H7 (cell line): ENCODE results near the gene S100Z. TPM values are rescaled to one million over a fixed set of nuclear protein-coding genes. Genes with fewer than 3 reads are reported as not detected.
"Not testable (repeated sequence)": the region's sequence is repeated elsewhere in the genome, so short reads cannot be mapped to it uniquely, and the experiment has no call there.

Source experiments
- DNase-seq: peaks from one replicate; pipeline ENCODE4 v3.0.0; 2012
- H3K27me3 ChIP-seq: 2 replicates; pipeline ENCODE4 v1.6.0; 2011; ENCODE audit warnings: mild to moderate bottlenecking, low read length; ENCODE audit not compliant: control insufficient read depth, insufficient read depth
- H3K36me3 ChIP-seq: replicated peaks from 2 replicates; pipeline ENCODE4 v1.5.1; 2011; ENCODE audit warnings: low read length; ENCODE audit not compliant: control insufficient read depth, insufficient read depth
- H3K4me3 ChIP-seq: 2 replicates; pipeline ENCODE4 v1.5.1; 2011; ENCODE audit warnings: low read depth, mild to moderate bottlenecking, control low read depth, low read length, moderate library complexity; ENCODE audit not compliant: insufficient read depth
- total RNA-seq: library from RNA; depleted of rRNA; stranded (reverse); fragments of >200 nt; shearing (Covaris generic); gene quantifications from 2 replicates; pipeline ENCODE4 v1.2.3, GENCODE V29; 2014

S100Z gene
- total RNA-seq, 1 experiment from 2014 or later, result 1.6 TPM

DNA sequence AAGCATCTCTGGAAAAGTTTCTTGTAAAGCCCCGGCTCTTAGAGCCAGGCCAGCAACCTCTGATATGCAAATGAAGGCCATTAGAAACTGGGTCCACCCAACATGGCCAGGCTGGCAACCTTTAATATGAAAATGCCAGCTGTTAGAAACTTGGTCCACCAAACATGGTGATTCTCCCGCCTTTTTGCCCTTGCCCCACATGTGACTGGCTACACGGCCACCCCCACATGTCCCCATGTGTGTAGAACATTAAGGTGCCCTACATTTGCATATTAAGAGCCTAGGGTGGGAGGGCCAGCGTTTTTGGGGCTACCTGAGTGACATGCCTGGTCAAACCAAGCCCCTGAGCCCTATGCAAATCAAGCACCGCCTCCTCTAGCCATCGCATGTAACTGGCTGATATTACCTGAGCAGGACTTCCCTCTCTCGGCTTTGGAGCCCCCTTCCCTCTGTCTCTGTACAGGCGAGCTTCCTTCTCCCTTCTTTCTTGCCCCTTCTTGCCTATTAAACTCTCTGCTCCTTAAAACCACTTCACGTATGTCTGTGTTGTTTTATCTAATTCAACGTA is 39.0 kb downstream of the S100Z start:
- no peaks in the 10 kb centered on the region for H3K27me3 ChIP-seq
- no peak for DNase-seq
- no peaks in the 10 kb centered on the region for H3K36me3 ChIP-seq
- H3K4me3 ChIP-seq, result no peak overlapping the region

DNA sequence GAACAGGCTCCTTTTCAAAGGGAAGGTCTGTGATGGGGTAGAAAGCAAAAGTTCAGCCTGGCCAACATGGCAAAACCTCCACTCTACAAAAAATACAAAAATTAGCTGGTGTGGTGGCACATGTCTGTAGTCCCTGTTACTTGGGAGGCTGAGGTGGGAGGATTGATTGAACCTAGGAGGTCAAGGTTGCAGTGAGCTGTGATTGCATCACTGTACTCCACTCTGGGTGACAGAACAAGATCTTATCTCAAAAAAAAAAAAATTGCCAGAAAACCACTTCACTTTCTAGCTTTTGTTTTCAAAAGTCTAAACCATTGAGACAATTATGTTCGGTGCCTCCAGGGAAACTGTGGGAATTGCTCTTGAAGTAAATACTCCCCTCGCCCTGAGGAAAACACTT is 43.5 kb downstream of the S100Z start:
- no peaks in the 10 kb centered on the region for H3K27me3 ChIP-seq
- no peaks in the 10 kb centered on the region for H3K36me3 ChIP-seq
- DNase-seq, result no peak
- H3K4me3 ChIP-seq, result no peak overlapping the region

DNA sequence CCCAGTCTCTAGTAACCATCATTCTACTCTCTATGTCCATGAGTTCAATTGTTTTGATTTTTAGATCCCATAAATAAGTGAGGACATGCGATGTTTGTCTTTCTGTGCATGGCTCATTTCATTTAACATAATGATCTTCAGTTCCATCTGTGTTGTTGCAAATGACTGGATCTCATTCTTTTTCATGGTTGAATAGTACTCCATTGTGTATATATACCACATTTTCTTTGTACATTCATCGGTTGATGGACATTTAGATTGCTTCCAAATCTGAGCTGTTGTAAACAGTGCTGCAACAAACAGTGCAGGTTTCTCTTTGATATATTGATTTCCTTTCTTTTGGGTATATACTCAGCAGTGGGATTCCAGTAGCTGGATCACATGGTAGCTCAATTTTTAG is 46.4 kb downstream of the S100Z start:
- no peak for DNase-seq
- Histone ChIP-seq H3K27me3 (no peaks in the 10 kb centered on the region), H3K4me3 (no peak overlapping the region), H3K36me3 (no peaks in the 10 kb centered on the region)

DNA sequence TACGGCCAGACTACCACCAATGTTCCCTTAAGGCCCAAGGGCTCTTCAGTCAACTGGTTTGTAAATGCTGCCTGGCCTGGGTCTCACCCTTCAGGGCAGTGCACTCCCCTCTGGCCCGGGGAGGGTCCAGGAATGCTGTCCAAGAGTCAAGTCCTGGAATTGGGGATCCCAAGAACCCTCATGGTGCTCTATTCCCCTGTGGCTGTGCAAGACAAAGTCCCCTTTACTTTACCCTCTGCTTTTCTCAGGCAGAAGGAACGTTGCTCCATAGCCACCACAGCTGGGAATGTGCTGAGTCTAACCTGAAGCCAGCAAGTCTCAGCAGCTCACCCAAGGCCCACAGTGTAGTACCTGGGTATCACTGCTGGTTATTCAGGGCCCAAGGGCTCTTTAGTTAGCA is 51.7 kb downstream of the S100Z start:
- no peak overlapping the region for H3K4me3 ChIP-seq
- no peaks in the 10 kb centered on the region for H3K36me3 ChIP-seq
- DNase-seq, result no peak
- no peaks in the 10 kb centered on the region for H3K27me3 ChIP-seq

DNA sequence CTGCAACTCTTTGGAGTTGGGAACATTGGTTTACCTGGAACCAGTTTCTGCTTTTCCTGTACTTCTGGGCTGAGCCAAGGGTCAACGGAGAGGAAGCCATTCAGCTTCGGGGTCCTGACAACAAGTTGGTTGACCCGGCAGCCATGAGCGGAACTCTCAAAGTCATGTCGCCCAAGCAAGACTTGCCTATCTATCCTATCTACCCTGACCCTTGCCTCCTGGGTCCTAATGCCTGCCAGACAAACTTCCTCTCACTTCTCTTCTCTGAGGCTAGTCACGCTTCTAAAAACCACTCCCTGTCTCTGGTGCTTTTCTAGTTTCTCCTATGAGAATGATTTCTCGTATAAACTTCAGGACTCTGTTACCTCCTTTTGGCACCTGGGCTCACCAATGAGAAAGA is 58.4 kb downstream of the S100Z start:
- Histone ChIP-seq H3K4me3 (no peak overlapping the region), H3K27me3 (no peaks in the 10 kb centered on the region), H3K36me3 (no peaks in the 10 kb centered on the region)
- no peak for DNase-seq

DNA sequence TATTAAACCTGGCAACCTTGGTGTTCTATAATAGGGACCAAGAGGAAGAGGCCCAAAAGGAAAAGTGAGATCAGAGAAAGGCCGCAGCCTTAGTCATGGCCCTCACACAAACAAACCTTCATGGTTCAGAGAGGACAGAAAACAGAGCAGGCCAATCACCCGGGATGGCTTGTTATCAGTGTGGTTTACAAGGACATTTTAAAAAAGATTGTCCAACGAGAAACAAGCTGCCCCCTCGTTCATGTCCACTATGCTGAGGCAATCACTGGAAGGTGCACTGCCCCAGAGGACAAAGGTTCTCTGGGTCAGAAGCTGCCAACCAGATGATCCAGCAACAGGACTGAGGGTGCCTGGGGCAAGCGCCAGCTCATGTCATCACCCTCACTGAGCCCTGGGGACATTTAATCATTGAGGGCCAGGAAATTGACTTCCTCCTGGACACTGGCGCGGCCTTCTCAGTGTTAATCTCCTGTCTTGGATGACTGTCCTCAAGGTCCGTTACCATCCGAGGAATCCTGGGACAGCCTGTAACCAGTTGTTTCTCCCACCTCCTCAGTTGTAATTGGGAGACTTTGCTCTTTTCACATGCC is 60.6 kb downstream of the S100Z start:
- not testable (repeated sequence) for DNase-seq, H3K27me3 ChIP-seq, H3K36me3 ChIP-seq, H3K4me3 ChIP-seq

DNA sequence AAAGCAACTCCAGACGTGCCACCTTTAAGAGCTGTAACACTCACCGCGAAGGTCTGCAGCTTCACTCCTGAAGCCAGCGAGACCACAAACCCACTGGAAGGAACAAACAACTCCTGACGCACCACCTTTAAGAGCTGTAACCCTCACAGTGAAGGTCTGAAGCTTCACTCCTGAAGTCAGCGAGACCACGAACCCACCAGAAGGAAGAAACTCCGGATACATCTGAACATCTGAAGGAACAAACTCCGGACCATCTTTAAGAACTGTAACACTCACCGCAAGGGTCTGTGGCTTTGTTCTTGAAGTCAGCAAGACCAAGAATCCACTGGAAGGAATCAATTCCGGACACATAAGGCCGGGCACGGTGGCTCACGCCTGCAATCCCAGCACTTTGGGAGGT is 64.9 kb downstream of the S100Z start:
- H3K4me3 ChIP-seq, result not testable (repeated sequence)

DNA sequence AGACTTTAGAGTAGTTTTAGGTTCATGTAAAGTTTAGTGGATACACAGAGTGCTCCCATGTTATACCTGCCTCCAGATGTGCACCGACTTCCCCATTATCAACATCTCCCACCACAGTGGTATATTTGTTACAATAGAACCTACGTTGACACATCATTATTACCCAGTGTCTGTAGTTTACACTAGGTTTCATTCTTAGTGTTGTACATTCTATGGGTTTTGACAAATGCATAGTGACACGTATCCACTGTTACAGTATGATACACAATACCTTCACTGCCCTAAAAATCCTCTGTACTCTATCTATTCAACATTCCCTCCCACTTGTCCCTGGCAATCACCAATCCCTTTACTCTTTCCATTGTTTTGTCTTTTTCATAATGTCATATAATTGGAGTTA is 68.7 kb downstream of the S100Z start:
- DNase-seq, result no peak
- no peaks in the 10 kb centered on the region for H3K27me3 ChIP-seq
- H3K4me3 ChIP-seq, result no peak overlapping the region
- H3K36me3 ChIP-seq, result no peaks in the 10 kb centered on the region

More for the DNA sequence above, 64.9 kb downstream of the S100Z start:
- DNase-seq, H3K36me3 ChIP-seq, H3K27me3 ChIP-seq: not testable (repeated sequence)

DNA sequence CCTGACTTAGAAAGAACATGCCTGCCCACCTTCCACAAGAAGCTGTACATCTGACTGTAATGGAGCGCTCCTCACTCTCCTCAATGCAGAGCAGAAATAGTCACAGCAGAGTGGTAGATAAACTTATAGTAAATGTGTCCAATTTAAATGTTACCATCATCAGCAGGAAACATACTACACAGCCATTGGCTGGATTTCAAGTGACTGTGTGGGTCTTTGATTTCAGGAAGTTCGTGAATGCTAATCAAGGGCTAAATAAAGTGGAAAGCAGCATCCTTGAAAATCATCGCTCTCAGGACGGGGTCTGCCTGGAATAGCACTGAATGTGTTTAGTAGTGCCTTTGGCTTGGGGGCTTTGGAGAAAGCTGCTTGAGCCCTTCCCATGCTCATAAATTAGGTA is 70.7 kb downstream of the S100Z start:
- H3K27me3 ChIP-seq, result no peaks in the 10 kb centered on the region
- DNase-seq, result no peak
- H3K4me3 ChIP-seq, result no peak overlapping the region
- no peaks in the 10 kb centered on the region for H3K36me3 ChIP-seq

DNA sequence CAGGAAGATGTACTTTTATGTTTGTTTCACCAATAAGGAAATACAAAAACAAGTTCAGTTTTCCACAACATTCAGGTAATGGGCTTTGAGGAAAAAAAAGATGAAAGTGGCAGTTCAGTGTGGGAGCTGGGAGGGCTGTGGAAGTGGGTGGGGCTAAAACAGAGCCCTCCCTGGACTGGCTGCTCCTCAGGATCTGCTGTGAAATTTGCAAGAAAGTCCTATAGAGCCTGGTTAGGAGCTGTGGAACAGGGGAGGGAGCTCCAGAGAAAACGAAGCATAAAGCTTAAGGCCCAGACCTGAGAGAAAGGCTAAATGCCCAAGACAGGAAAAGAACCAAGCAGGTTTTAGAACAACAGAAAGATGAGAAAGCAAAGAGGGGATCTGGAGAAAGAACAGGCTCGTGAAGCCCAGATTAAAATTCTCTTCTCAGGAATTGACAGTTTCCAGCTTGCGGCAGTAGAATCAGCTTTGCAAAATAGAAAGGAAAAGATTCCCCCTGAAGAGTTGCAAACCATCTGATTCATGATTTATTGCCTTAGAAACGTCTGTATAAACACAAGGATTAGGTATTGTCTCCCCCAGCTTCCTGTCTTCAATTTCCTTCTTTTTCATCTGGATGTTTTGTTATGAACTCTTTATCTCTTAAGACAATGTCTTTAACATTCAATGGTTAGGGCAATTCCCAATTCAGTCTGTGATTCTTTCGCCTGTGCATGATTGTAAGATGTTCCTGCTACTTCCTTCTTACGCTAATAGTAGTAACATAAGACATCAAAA is 76.7 kb downstream of the S100Z start:
- H3K27me3 ChIP-seq, result no peaks in the 10 kb centered on the region
- H3K36me3 ChIP-seq, result no peaks in the 10 kb centered on the region
- DNase-seq, result peak; percentile 22

DNA sequence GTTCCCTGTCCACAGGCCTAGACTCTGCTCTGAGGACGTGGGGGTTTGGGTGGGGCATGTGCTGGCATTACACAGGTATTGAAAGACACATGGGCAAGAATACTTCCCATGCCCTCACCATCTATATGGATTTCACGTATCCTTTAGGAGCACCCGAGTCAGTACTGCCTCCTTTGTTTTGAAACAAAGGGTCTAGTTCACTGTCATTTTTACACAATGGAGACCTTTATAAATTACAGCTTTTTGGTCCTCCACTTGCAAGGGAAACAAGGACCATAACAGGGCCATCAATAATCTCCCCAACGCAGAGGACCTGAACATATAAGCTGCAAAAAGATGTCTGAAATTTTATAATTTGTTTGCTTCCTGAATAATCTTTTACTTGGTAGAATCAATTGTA is 78.1 kb downstream of the S100Z start:
- Histone ChIP-seq H3K4me3 (no peak overlapping the region), H3K36me3 (no peaks in the 10 kb centered on the region), H3K27me3 (no peaks in the 10 kb centered on the region)
- DNase-seq, result no peak

More for the DNA sequence above, 76.7 kb downstream of the S100Z start:
- no peak overlapping the region for H3K4me3 ChIP-seq

DNA sequence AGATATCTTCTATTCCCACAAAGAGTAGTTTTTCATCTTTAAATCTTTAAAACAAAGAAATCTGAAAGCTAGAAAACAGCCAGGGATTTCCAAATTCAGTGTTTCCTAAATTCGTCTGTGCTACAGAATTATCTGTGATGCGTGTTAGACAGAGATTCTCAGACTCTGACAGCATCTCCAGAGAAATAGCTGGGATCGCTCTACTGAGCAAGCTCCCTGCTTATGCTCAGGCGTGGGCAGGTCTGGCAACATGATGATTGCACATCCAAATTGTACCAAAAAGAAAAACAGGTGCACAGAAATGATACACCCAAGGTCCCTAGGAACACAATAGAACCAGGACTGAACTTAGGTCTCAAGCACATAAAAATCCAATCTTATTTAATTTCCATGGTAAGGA is 80.3 kb downstream of the S100Z start:
- Histone ChIP-seq H3K27me3 (no peaks in the 10 kb centered on the region), H3K36me3 (no peaks in the 10 kb centered on the region), H3K4me3 (no peak overlapping the region)
- no peak for DNase-seq

DNA sequence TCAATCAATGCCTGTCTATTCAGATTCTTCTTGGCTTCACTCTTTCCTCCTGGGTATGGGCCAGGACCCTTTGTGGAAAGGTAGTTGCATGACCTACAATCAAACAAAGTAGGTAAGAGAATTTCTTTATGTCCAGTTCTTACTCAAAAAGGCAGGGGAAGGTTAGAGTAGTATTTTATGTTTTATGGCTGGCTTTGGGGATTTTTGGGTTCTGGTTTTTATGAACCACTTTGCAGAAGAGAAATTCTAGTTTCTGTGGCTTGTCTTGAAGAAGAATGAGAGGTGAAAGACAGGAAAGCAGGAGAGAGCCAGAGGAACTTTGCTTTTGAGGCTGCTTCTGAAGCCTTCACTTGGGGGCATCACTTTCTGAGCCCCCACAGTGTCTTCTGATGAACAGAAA is 88.4 kb downstream of the S100Z start:
- Histone ChIP-seq H3K27me3 (no peaks in the 10 kb centered on the region), H3K36me3 (no peaks in the 10 kb centered on the region), H3K4me3 (no peak overlapping the region)
- no peak for DNase-seq

DNA sequence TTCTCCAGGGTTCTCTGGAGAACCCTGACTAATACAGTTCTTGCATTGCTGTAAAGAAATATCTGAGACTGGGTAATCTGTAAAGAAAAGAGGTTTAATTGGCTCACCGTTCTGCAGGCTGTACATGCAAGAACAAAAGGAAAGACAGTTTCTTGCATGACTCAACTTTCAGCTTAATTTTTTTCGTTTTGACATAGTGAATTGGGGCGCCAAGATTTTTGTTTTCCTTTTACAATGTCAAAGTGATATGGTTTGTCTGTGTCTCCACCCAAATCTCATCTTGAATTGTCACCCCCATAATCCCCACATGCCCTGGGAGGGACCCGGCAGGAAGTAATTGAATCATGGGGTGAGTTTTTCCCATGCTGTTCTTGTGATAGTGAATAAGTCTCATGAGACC is 91.2 kb downstream of the S100Z start:
- no peak overlapping the region for H3K4me3 ChIP-seq
- DNase-seq, result no peak
- H3K36me3 ChIP-seq, result no peaks in the 10 kb centered on the region
- no peaks in the 10 kb centered on the region for H3K27me3 ChIP-seq

DNA sequence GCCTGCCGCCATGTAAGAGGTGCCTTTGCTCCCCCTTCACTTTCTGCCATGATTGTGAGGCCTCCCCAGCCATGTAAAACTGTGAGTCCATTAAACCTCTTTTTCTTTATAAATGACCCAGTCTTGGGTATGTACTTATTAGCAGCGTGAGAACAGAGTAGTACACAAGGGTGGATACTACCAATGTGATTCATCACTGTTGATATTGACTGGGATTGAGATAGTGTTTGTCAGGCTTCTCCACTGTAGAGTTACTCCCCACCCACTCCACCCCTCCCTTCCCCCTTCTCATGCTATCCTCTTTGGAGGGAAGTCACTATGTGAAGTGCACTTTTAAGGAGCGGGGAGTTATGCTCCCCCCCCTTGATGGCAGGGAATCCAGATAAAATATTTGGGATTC is 91.6 kb downstream of the S100Z start:
- Histone ChIP-seq H3K36me3 (no peaks in the 10 kb centered on the region), H3K4me3 (no peak overlapping the region)
- DNase-seq, result no peak

More for the DNA sequence above, 91.6 kb downstream of the S100Z start:
- no peaks in the 10 kb centered on the region for H3K27me3 ChIP-seq
